Kidney glomerular epithelial cell (primary cell): ENCODE measurements around the gene HRAS.

Experiments
- DNase-seq: peaks from one replicate; lab custom pipeline; 2025; lab: John Stamatoyannopoulos, UW

Gene HRAS

GRCh38 chr11:507727-508515 is 27.5 kb downstream of the HRAS start:
- no peak for DNase-seq

DNA sequence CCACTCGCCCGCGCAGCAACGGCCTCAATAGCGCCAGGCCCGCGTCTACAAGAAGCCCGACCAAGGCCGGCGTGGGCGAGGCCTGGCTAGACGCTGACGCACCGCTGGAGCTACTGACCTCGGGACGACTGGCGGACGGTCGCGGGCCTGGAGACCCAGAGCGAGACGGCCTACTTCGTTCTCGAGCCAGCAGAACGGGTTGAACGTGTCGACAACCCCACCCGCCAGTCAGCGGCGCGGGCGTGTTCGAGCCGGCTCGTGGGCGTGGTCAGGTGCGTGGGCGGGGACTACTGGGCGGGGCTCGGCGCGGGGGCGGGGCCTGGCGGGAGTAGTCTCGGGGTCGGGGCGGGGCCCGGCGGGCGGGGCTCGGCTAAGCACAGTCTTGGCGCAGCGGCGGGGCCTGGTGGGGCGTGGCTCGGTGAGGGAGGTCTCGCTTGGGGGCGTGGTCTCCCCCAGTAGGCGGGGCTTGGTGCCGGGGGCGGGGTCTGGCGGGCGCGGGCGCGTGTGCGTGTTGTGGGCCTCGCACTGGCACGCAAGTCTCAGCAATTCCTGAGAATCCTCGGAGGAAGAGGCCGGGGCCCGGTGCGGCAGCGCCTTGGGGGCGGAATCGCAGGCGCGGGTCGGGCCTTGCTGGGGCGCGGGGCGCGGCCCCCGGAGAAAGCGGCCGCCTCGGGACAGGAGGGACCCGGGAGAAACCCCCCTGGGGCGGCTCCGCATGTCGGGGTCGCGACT is 28.2 kb downstream of the HRAS start, which contains the start of gene RNH1:
RNH1 (minus strand) TSS at position 248 of the 732 bp plus-strand sequence. CDS start 5,080 bp downstream, outside the sequence.
- DNase-seq = peak; percentile 89

GRCh38 chr11:506238-506994 is 29.0 kb downstream of the HRAS start:
- DNase-seq = peak; percentile 89

DNA sequence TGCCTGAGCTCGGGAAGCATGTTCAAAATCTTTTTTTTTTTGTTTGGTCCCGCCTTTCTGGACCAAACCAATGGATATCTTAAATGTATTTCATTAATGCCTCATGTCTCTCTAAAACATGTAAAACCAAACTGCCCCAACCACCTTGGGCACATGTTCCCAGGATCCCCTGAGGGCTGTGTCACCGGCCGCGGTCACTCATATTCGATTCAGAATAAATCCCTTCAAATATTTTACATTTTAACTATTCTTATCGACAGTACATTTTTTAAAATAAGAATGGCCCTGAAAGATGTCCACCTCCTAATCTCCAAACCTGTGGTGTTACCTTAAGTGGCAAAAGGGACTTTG is 30.4 kb downstream of the HRAS start:
- no peak for DNase-seq

DNA sequence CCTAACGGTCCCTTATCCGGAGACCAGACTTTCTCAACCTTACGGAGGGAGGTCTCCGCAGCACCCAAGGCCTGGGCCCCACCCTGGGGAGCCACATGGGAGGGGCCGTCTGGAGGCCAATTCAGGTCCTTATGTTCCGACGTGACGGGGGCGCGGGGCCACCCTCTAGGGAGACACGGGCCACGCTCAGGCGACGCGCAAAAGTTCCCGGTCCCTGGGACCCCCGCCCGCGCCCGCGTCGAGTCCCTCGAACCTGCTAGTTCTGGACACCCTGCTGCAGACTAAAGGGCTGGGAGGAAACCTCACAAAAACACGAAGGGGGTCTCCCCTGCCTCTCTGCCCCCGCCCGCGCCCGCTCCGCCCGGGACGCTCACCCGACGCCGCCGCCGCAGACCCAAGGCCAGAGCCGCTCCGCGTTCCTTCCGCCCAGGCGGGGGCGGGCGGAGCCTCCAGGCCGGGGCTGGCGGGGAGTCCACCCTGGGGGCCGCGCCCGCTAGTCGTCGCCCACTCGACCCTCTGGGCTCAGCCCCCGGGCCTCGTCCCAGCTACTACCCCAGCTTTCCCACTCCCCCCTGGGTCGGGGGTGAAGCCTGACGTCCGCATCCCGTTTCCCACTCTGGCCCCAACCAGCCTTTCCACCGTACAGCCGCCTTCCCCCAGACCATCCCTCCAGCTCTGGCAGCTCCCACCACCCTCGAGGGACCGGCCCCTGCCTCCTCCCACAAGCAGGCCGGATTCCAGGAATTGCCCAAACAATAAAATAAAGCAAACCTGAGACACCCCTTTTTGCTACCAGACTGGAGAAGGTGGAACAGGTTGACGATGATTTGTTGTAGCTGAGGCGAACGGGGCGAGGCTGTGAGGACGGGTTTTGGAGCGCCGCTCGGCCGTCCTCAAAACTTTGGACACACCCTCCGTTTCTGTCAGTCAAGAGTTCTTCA is 31.1 kb downstream of the HRAS start:
- DNase-seq = no peak

DNA sequence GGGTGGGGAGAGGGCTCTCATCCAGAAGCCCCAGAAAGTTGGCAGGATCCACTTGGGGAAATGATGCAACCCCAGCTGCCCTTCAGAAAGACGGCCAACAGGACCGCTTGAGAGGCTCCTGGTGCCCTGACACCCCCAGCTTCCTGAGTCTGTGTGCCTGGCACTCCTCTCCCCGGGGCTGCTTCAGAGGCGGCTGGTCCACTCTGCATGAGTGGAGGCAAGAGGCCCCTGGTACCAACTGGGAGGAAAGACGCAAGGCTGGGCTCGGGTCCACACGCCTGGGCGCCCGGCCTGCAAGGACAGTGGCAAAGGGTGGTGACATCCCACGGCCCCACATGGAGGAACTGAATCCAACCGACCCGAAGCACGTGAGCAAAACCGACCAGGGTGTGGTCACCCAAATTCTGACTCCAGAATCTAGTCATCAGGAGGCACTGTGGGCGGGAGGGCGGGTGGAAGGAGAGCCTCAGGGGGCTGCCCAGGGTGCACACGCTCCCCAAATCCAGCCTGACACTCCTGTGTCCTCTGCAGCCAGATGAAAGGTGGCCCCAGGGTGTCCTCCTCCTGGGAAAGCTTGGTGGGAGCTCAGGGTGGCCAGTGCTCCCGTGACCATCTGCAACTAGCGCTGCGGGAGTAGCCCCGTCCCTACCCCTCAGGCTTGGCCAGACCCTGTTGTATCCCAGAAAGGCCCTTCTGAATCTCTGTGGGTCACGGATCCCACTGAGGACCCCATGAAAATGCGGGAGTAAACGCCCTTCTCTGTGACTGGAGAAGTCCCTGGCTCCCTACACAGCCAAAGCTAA is 32.0 kb downstream of the HRAS start:
- DNase-seq = no peak

DNA sequence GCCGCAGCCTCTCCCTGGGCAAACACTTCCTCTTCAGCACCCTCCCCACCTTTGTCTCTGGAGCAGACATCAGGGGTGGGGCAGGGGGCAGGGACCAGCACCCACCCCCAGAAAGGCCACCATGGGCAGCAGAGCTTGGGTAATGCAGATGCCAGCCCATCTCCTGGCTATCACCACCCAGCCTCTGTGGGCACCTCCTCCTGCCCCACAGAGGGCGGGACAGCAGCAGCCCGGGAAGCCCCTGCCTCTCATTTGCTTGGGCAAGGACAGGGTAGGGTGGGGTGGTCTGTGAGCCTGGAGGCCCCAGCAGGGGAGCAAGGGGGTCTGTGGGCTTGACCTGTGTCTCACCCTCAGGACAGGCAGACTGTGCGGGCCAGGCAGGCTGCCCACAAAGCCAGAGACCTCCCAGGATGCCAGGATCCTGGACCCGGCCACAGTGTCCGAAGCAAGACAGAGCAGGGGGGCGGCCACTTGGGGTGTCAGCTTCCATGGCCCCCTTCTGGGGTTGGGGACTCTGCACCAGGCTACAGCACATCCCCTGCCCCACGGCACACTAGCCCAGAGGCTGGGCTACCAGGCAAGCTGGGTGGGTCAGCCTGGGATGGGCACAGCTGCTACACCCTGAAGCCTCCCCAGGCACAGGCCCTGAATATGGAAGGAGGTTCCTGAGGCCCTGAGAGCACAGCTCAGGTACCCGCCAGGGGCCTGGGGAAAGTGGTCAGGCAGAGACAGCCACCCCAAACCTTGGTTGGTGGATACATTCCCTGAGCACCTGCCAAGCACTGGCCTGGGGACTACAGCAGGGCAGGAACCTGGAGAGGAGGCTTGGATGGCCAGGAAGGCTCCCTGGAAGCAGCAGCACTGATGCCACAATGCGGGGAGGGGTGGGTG is 32.8 kb downstream of the HRAS start:
- DNase-seq = no peak

- no peak for DNase-seq
Observed at GRCh38 chr11:501683-502287, 33.6 kb downstream of the HRAS start.

DNA sequence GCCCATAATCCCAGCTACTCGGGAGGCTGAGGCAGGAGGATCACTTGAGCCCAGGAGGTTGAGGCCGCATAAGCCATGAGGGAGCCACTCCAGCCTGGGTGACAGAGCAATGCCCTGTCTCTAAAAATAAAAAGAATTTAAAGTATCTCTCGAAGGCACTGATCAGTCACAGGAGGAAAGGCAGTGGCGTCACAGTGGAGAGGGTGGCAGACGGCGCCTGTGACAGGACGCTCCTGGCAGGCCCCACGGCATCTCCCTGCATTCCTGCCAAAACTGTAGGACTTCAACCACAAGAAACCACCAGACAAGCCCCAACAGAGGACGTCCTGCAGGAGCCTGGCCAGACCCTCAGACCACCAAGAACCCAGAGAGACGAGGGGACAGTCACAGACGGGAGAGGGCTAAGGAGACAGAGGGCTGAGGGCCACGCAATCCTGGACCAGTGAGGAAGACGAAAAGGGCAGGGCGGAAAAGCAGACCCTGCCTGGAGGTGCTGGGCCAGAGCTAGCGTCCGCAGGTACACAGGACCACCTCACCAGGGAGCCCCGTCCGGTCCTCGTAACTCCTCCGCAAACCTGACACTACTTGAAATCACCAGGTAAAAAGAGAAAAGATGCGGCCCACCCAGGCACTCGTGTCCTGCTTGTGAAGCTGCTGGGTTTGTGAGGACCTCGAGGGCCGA is 34.2 kb downstream of the HRAS start:
- DNase-seq = no peak

GRCh38 chr11:499201-500076 is 35.9 kb downstream of the HRAS start:
- DNase-seq = no peak

GRCh38 chr11:498297-499181 is 36.8 kb downstream of the HRAS start:
- no peak for DNase-seq

GRCh38 chr11:497565-498296 is 37.6 kb downstream of the HRAS start:
- no peak for DNase-seq

- no peak for DNase-seq
Observed at GRCh38 chr11:496834-497564, 38.4 kb downstream of the HRAS start.

GRCh38 chr11:495537-495931 is 39.8 kb downstream of the HRAS start:
- no peak for DNase-seq
